ENCODE results near the gene USP46.

DNA sequence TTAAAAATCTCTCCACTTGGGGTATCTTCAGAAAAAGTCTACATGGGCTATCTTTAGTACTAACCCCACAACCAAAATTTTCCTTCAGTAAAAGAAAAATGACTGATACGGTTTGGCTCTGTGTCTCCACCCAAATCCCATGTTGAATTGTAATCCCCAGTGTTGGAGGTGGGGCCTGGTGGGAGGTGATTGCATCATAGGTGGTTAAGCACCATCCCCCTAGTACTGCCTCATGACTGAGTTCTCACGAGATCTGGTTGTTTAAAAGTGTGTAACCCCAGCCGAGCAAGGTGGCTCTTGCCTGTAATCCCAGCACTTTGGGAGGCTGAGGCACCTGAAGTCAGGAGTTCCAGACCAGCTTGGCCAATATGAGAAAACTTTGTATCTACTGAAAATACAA lies 66.8 kb downstream of the USP46 start:
- TF ChIP-seq, protein P1, sequence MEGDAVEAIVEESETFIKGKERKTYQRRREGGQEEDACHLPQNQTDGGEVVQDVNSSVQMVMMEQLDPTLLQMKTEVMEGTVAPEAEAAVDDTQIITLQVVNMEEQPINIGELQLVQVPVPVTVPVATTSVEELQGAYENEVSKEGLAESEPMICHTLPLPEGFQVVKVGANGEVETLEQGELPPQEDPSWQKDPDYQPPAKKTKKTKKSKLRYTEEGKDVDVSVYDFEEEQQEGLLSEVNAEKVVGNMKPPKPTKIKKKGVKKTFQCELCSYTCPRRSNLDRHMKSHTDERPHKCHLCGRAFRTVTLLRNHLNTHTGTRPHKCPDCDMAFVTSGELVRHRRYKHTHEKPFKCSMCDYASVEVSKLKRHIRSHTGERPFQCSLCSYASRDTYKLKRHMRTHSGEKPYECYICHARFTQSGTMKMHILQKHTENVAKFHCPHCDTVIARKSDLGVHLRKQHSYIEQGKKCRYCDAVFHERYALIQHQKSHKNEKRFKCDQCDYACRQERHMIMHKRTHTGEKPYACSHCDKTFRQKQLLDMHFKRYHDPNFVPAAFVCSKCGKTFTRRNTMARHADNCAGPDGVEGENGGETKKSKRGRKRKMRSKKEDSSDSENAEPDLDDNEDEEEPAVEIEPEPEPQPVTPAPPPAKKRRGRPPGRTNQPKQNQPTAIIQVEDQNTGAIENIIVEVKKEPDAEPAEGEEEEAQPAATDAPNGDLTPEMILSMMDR (IDR thresholded peaks at IDR 0.05 in 8 of 11, conservative IDR thresholded peaks at IDR 0.05 in 3 of 11): no peak
- no peak for TF ChIP-seq POLR2A (IDR thresholded peaks at IDR 0.05)

Data from spleen (tissue), 7 donors.